A549 (cell line): ENCODE data around the gene LRRC71. TPM values are rescaled to one million over a fixed set of nuclear protein-coding genes. Genes with fewer than 3 reads are reported as not detected.

Experiments used
- ATAC-seq, 2 experiments: fragments of 200-7000 bp in 1 of 2; fragments of >200 bp in 1 of 2; cut with Nextera tagmentation in 1 of 2; cut with Tn5 transposase in 1 of 2; 3 replicates each; pipeline versions ENCODE4 v1.8.0 to v1.9.1; 2018 to 2020; ENCODE audit warnings: mild to moderate bottlenecking in 1 of 2, moderate library complexity in 1 of 2
- CTCF ChIA-PET: fragments of 300-600 bp; sonication (Branson Sonifier 250); formaldehyde crosslinking; extraction: SDS; loops from one replicate; lab custom pipeline; 2021; ENCODE audit warnings: antibody characterized with exemption, inconsistent platforms; lab: Yijun Ruan, JAX
- POLR2A ChIA-PET: fragments of 350-600 bp; formaldehyde crosslinking; extraction: SDS; loops from one replicate; lab custom pipeline; 2021; ENCODE audit warnings: antibody characterized with exemption, inconsistent platforms; lab: Yijun Ruan, JAX
- DNase-seq, 2 experiments: peaks; one replicate each; pipeline versions ENCODE4 v3.0.0 to v3.0.0-alpha.2; 2011 to 2016; ENCODE audit warnings: low read depth in 1 of 2, low spot score in 1 of 2
- FAIRE-seq: peaks from 2 replicates; lab custom pipeline; 2011; peaks lifted over from hg19 to GRCh38; lab: Jason Lieb, UNC
- H3K27ac ChIP-seq, 2 experiments: fragments of >200 bp; sonication (Bioruptor Twin); formaldehyde crosslinking; 3 replicates each; pipeline ENCODE4 v1.5.1; 2016 to 2017
- H3K4me1 ChIP-seq: fragments of >200 bp; sonication (Bioruptor Twin); formaldehyde crosslinking; 3 replicates; pipeline ENCODE4 v1.6.1; 2016
- H3K4me2 ChIP-seq: fragments of >200 bp; sonication (Bioruptor Twin); formaldehyde crosslinking; 3 replicates; pipeline ENCODE4 v1.6.1; 2016
- H3K4me3 ChIP-seq: fragments of >200 bp; sonication (Bioruptor Twin); formaldehyde crosslinking; 3 replicates; pipeline ENCODE4 v1.5.1; 2016
- H3K9me3 ChIP-seq: fragments of >200 bp; sonication (Bioruptor Twin); formaldehyde crosslinking; 3 replicates; pipeline ENCODE4 v1.6.1; 2016
- ATOH8 ChIP-seq: fragments of 250-450 bp; sonication (Bioruptor Pico); IDR thresholded peaks from 2 replicates; pipeline ENCODE4 v1.5.0; 2020; ENCODE audit warnings: low read depth, mild to moderate bottlenecking, moderate library complexity
- BCL3 ChIP-seq: fragments of >200 bp; sonication (Bioruptor Twin); formaldehyde crosslinking; IDR thresholded peaks from 3 replicates; pipeline ENCODE4 v1.6.1; 2016
- BHLHE40 ChIP-seq: IDR thresholded peaks from 2 replicates; pipeline ENCODE4 v1.6.1; 2012; ENCODE audit warnings: low read depth, low read length, inconsistent platforms
- CBX2 ChIP-seq: fragments of 200-600 bp; sonication (generic); IDR thresholded peaks from 2 replicates; pipeline ENCODE4 v1.6.1; 2016; ENCODE audit warnings: low read depth, mild to moderate bottlenecking, borderline replicate concordance
- EHMT2 ChIP-seq: fragments of 200-600 bp; sonication (generic); IDR thresholded peaks from 2 replicates; pipeline ENCODE4 v1.6.1; 2016; ENCODE audit warnings: antibody characterized with exemption, low read depth, mild to moderate bottlenecking, moderate library complexity
- ELK1 ChIP-seq: fragments of 150-350 bp; IDR thresholded peaks from 2 replicates; pipeline ENCODE4 v1.6.1; 2014; ENCODE audit warnings: low read depth, mild to moderate bottlenecking, low read length
- ESRRA ChIP-seq: fragments of 150-350 bp; IDR thresholded peaks from 2 replicates; pipeline ENCODE4 v1.6.1; 2014; ENCODE audit warnings: mild to moderate bottlenecking, low read length, borderline replicate concordance
- FOSL2 ChIP-seq, 2 experiments: fragments of 450-650 bp in 1 of 2; fragments of >200 bp in 1 of 2; sonication (Bioruptor Twin) in 1 of 2; formaldehyde crosslinking; IDR thresholded peaks; 2 replicates each; pipeline versions ENCODE4 v1.5.0 to v1.6.1; 2016 to 2020; ENCODE audit warnings: mild to moderate bottlenecking in 1 of 2, moderate library complexity in 1 of 2
- HDAC2 ChIP-seq: fragments of 200-600 bp; sonication (generic); IDR thresholded peaks from 2 replicates; pipeline ENCODE4 v1.6.1; 2016
- HES2 ChIP-seq: fragments of >200 bp; sonication (Bioruptor Twin); formaldehyde crosslinking; IDR thresholded peaks from 2 replicates; pipeline ENCODE4 v1.6.1; 2016
- HEYL ChIP-seq: fragments of 250-450 bp; sonication (Bioruptor Pico); IDR thresholded peaks from 2 replicates; pipeline ENCODE4 v1.8.0; 2021; ENCODE audit warnings: mild to moderate bottlenecking, moderate library complexity
- MAX ChIP-seq: IDR thresholded peaks from 2 replicates; pipeline ENCODE4 v1.6.1; 2012
- NR3C1 ChIP-seq: fragments of >200 bp; sonication (Bioruptor Twin); formaldehyde crosslinking; IDR thresholded peaks from 3 replicates; pipeline ENCODE4 v1.6.1; 2017
- PBX3 ChIP-seq: IDR thresholded peaks from 2 replicates; pipeline ENCODE4 v1.6.1; 2012
- POLR2AphosphoS2 ChIP-seq: conservative IDR thresholded peaks from 2 replicates; pipeline ENCODE4 v1.6.1; 2012; ENCODE audit warnings: low read length, improper control_type of control experiment, inconsistent platforms
- RFX5 ChIP-seq: fragments of 450-650 bp; IDR thresholded peaks from 2 replicates; pipeline ENCODE4 v1.7.1; 2014; ENCODE audit warnings: antibody characterized with exemption, mild to moderate bottlenecking, moderate library complexity
- TFCP2L1 ChIP-seq: fragments of 250-450 bp; sonication (Bioruptor Pico); IDR thresholded peaks from 2 replicates; pipeline ENCODE4 v1.5.0; 2021; ENCODE audit warnings: mild to moderate bottlenecking
- TP53 ChIP-seq: fragments of 250-450 bp; sonication (Bioruptor Pico); IDR thresholded peaks from 2 replicates; pipeline ENCODE4 v1.5.0; 2021; ENCODE audit warnings: mild to moderate bottlenecking, moderate library complexity
- ZSCAN20 ChIP-seq: fragments of 250-450 bp; sonication (Bioruptor Pico); IDR thresholded peaks from 2 replicates; pipeline ENCODE4 v1.8.0; 2022; ENCODE audit warnings: mild to moderate bottlenecking, moderate library complexity
- WGBS: methylation state at CpG from one replicate; pipeline ENCODE4 v1.1.6; 2017; ENCODE audit errors: missing lambda C conversion rate; 5-methylcytosine and 5-hydroxymethylcytosine counted together
- polyA plus RNA-seq, 4 experiments: library from polyadenylated mRNA; depleted of rRNA in 3 of 4; stranded (reverse); fragments of >200 nt; fragmentation: RNase III in 1 of 4; extraction: RNeasy Plus Mini Kit Qiagen cat#74134 plus additional on column Dnase treatment in 1 of 4; gene quantifications; 2 replicates in 3 of 4; 3 replicates in 1 of 4; pipeline ENCODE4 v1.2.3, GENCODE V29; 2011 to 2017

The LRRC71 gene
- polyA plus RNA-seq, 2 of the 4 experiments (the other 2 are of a cell fraction): 0.10 TPM; not detected in 1

- no peak overlapping the region for H3K4me2 ChIP-seq
- FAIRE-seq (no peak), ATAC-seq (no peak), DNase-seq (no peak)
- no peak overlapping the region for H3K4me3 ChIP-seq
- H3K9me3 ChIP-seq: no peaks in the 10 kb centered on the region
- CTCF ChIA-PET: interaction anchor here (1.0 to 20.8 kb wide), 10 partner anchors 12 to 210 kb away, joined by 3 to 239 read pairs (median 8); partner anchors contain the start of genes INSRR, LRRC71, NTRK1 and PEAR1
- no peak overlapping the region for H3K27ac ChIP-seq
- POLR2A ChIA-PET: no interaction called here
- no peaks in the 10 kb centered on the region for H3K4me1 ChIP-seq
- no peak for TF ChIP-seq NR3C1
- no peak for TF ChIP-seq HEYL (CRISPR knock-in tag)
- no peak for TF ChIP-seq ZSCAN20
- TF ChIP-seq CBX2: no peak
- no peak for TF ChIP-seq FOSL2 (IDR thresholded peaks at IDR 0.05)
- TF ChIP-seq FOSL2 (CRISPR knock-in tag; IDR thresholded peaks at IDR 0.05): no peak
- no peak for TF ChIP-seq PBX3
- no peak for TF ChIP-seq TP53
- TF ChIP-seq ELK1: no peak
- TF ChIP-seq ATOH8 (CRISPR knock-in tag): no peak
- no peak for TF ChIP-seq POLR2AphosphoS2
- TF ChIP-seq EHMT2: no peak
- TF ChIP-seq HES2: no peak
- TF ChIP-seq BHLHE40: no peak
- no peak for TF ChIP-seq ESRRA
- no peak for TF ChIP-seq BCL3
- no peak for TF ChIP-seq HDAC2
- whole genome bisulfite sequencing: 81% methylated on average over 18 of the region's 21 CpGs
Measured at GRCh38 chr1:156879876-156880275, 40.6 kb upstream of the LRRC71 start.

GRCh38 chr1:156880473-156880872 lies 40.0 kb upstream of the LRRC71 start:
- Histone ChIP-seq H3K9me3 (no peaks in the 10 kb centered on the region), H3K4me3 (no peak overlapping the region), H3K27ac (no peak overlapping the region), H3K4me2 (no peak overlapping the region), H3K4me1 (no peaks in the 10 kb centered on the region)
- TF ChIP-seq TFCP2L1 (CRISPR knock-in tag): no peak
- DNase-seq (no peak), ATAC-seq (no peak), FAIRE-seq (no peak)
- CTCF ChIA-PET: interaction anchor here (0.9 to 20.8 kb wide), 15 partner anchors 11 to 210 kb away, joined by 3 to 239 read pairs (median 4); partner anchors contain the start of genes INSRR, LRRC71, METTL25B and NTRK1
- WGBS: 46% methylated on average over 5 of the region's 5 CpGs
- POLR2A ChIA-PET: no interaction called here

- DNase-seq (no peak), FAIRE-seq (no peak), ATAC-seq (no peak)
- Histone ChIP-seq H3K4me3 (no peak overlapping the region), H3K27ac (no peak overlapping the region), H3K9me3 (no peaks in the 10 kb centered on the region), H3K4me1 (no peaks in the 10 kb centered on the region), H3K4me2 (no peak overlapping the region)
- 64% methylated on average over 9 of the region's 10 CpGs for WGBS
- CTCF ChIA-PET: interaction anchor here (0.6 to 20.8 kb wide), 14 partner anchors 10 to 191 kb away, joined by 3 to 239 read pairs (median 4); partner anchors contain the start of genes INSRR, LRRC71, METTL25B and NTRK1
- POLR2A ChIA-PET: no interaction called here
- TF ChIP-seq RFX5: no peak
- TF ChIP-seq MAX: no peak
Measured at GRCh38 chr1:156881101-156881500, 39.3 kb upstream of the LRRC71 start.
